Fibroblast of lung (primary cell): ENCODE results near the gene RAB5IF. TPM values are rescaled to one million over a fixed set of nuclear protein-coding genes. Genes with fewer than 3 reads are reported as not detected.

Experiments used
- DNase-seq, 2 donors: peaks; one replicate each; pipeline versions ENCODE4 v3.0.0 to v3.0.0-alpha.2; 2010; ENCODE audit warnings: low read depth in 2 of 2
- H2AFZ ChIP-seq: 2 replicates; pipeline ENCODE4 v1.5.1; 2012; ENCODE audit warnings: low read length, control low read depth, inconsistent platforms
- H3K27ac ChIP-seq: 2 replicates; pipeline ENCODE4 v1.5.1; 2011; ENCODE audit warnings: low read length, control low read depth; ENCODE audit not compliant: insufficient read depth
- H3K27me3 ChIP-seq: 2 replicates; pipeline ENCODE4 v1.5.1; 2011; ENCODE audit warnings: mild to moderate bottlenecking, low read length; ENCODE audit not compliant: control insufficient read depth, insufficient read depth
- H3K36me3 ChIP-seq: 2 replicates; pipeline ENCODE4 v1.5.1; 2011; ENCODE audit warnings: low read length; ENCODE audit not compliant: control insufficient read depth, insufficient read depth
- H3K4me1 ChIP-seq: 2 replicates; pipeline ENCODE4 v1.5.1; 2011; ENCODE audit warnings: low read length; ENCODE audit not compliant: control insufficient read depth, insufficient read depth; ENCODE audit errors: extremely low read depth
- H3K4me2 ChIP-seq: 2 replicates; pipeline ENCODE4 v1.5.1; 2011; ENCODE audit warnings: low read length, control low read depth; ENCODE audit not compliant: insufficient read depth; ENCODE audit errors: extremely low read depth
- H3K4me3 ChIP-seq, 4 experiments: fragments of 200-600 bp in 1 of 4; sonication (generic) in 1 of 4; replicated peaks in 1 of 4; 2 replicates each; pipeline ENCODE4 v1.5.1; 2011 to 2016; ENCODE audit warnings: low read length in 4 of 4, low read depth in 3 of 4, mild to moderate bottlenecking in 3 of 4, control low read depth in 2 of 4, inconsistent platforms in 1 of 4, mixed read lengths in 1 of 4; ENCODE audit not compliant: insufficient read depth in 1 of 4; ENCODE audit errors: control extremely low read depth in 1 of 4
- H3K79me2 ChIP-seq: 2 replicates; pipeline ENCODE4 v1.5.1; 2012; ENCODE audit warnings: mild to moderate bottlenecking, low read length, inconsistent platforms; ENCODE audit not compliant: control insufficient read depth, insufficient read depth
- H3K9ac ChIP-seq: 2 replicates; pipeline ENCODE4 v1.5.1; 2011; ENCODE audit warnings: mild to moderate bottlenecking, low read length, control low read depth; ENCODE audit not compliant: insufficient read depth
- H3K9me3 ChIP-seq: 2 replicates; pipeline ENCODE4 v1.5.1; 2012; ENCODE audit warnings: low read depth, low read length; ENCODE audit not compliant: control insufficient read depth, insufficient read depth
- H4K20me1 ChIP-seq: 2 replicates; pipeline ENCODE4 v1.5.1; 2011; ENCODE audit warnings: low read length; ENCODE audit not compliant: control insufficient read depth, insufficient read depth; ENCODE audit errors: extremely low read depth
- CTCF ChIP-seq, 2 donors: IDR thresholded peaks in 1 of 2; conservative IDR thresholded peaks in 1 of 2; 1 replicate in 1 of 2; 2 replicates in 1 of 2; pipeline ENCODE4 v1.5.1; 2011 to 2012; ENCODE audit warnings: low read length in 2 of 2, control low read depth in 1 of 2, inconsistent platforms in 1 of 2, low read depth in 1 of 2, mild to moderate bottlenecking in 1 of 2
- EZH2 ChIP-seq: IDR thresholded peaks from 2 replicates; pipeline ENCODE4 v1.5.1; 2012; ENCODE audit warnings: low read length, control low read depth, mild to moderate bottlenecking; ENCODE audit errors: missing control alignments
- polyA plus RNA-seq, 2 donors: library from polyadenylated mRNA; depleted of rRNA in 1 of 2; stranded (reverse) in 1 of 2; unstranded in 1 of 2; fragments of >200 nt; gene quantifications; 2 replicates each; pipeline ENCODE4 v1.2.1, GENCODE V29; 2011 to 2012; ENCODE audit warnings: missing spikeins in 1 of 2
- total RNA-seq: library from RNA; depleted of rRNA; stranded (reverse); fragments of >200 nt; gene quantifications from 2 replicates; pipeline ENCODE4 v1.2.1, GENCODE V29; 2014

The RAB5IF gene
- total and polyA plus RNA-seq, 2 donors (not counting 1 experiment from before 2014, with no cell fraction given), result 58.0 to 104 TPM

- no peak overlapping the region for H3K9ac ChIP-seq
- no peaks in the 10 kb centered on the region for H4K20me1 ChIP-seq
- H3K27ac ChIP-seq, result no peak overlapping the region
- no peak overlapping the region for H2AFZ ChIP-seq
- no peaks in the 10 kb centered on the region for H3K79me2 ChIP-seq
- H3K4me2 ChIP-seq, result no peak overlapping the region
- H3K36me3 ChIP-seq, result no peaks in the 10 kb centered on the region
- H3K4me1 ChIP-seq, result no peaks in the 10 kb centered on the region
- no peak overlapping the region for H3K4me3 ChIP-seq
- TF ChIP-seq CTCF (conservative IDR thresholded peaks at IDR 0.05 in 1 of 2, IDR thresholded peaks at IDR 0.05 in 1 of 2; ENCODE audit: low read depth in 1 of 2, low read length in 2 of 2), result no peak
- no peak for TF ChIP-seq EZH2
- no peaks in the 10 kb centered on the region for H3K9me3 ChIP-seq
- no peak for DNase-seq
- H3K27me3 ChIP-seq, result no peaks in the 10 kb centered on the region
Measured at GRCh38 chr20:36644706-36645095, 39.1 kb downstream of the RAB5IF start.

GRCh38 chr20:36645353-36645752, 39.8 kb downstream of the RAB5IF start:
- TF ChIP-seq CTCF (conservative IDR thresholded peaks at IDR 0.05 in 1 of 2, IDR thresholded peaks at IDR 0.05 in 1 of 2; ENCODE audit: low read depth in 1 of 2, low read length in 2 of 2), result no peak
- no peak for TF ChIP-seq EZH2
- Histone ChIP-seq H3K4me2 (no peak overlapping the region), H3K27ac (no peak overlapping the region), H4K20me1 (no peaks in the 10 kb centered on the region), H3K27me3 (no peaks in the 10 kb centered on the region), H3K9ac (no peak overlapping the region), H2AFZ (no peak overlapping the region), H3K36me3 (no peaks in the 10 kb centered on the region), H3K4me1 (no peaks in the 10 kb centered on the region), H3K79me2 (no peaks in the 10 kb centered on the region), H3K9me3 (no peaks in the 10 kb centered on the region), H3K4me3 (no peak overlapping the region)
- DNase-seq, result no peak

GRCh38 chr20:36645998-36646397, 40.4 kb downstream of the RAB5IF start, which contains the start of gene SLA2:
Gene SLA2 (minus strand): TSS chr20:36646196. CDS start chr20:36641335, 4,861 bp downstream.
- DNase-seq, result no peak
- TF ChIP-seq EZH2, result no peak
- TF ChIP-seq CTCF (conservative IDR thresholded peaks at IDR 0.05 in 1 of 2, IDR thresholded peaks at IDR 0.05 in 1 of 2; ENCODE audit: low read depth in 1 of 2, low read length in 2 of 2), result no peak
- no peak within 1 kb of the TSS for H3K9ac ChIP-seq
- H3K9me3 ChIP-seq, result no peaks in the 10 kb centered on the region
- H3K27ac ChIP-seq, result no peak within 1 kb of the TSS
- H3K36me3 ChIP-seq, result no peaks in the 10 kb centered on the region
- H3K4me3 ChIP-seq, result no peak within 1 kb of the TSS
- H4K20me1 ChIP-seq, result no peaks in the 10 kb centered on the region
- H3K4me1 ChIP-seq, result no peaks in the 10 kb centered on the region
- H3K4me2 ChIP-seq, result no peak within 1 kb of the TSS
- no peaks in the 10 kb centered on the region for H3K27me3 ChIP-seq
- H3K79me2 ChIP-seq, result no peaks in the 10 kb centered on the region
- no peak within 1 kb of the TSS for H2AFZ ChIP-seq
